Measurements from ENCODE around the gene ZEB2. TPM values are rescaled to one million over a fixed set of nuclear protein-coding genes. Genes with fewer than 3 reads are reported as not detected.

The ZEB2 gene
- total RNA-seq, 4 donors from 2014 or later = 168 to 344 (median 251) TPM

- no peak for ATAC-seq (ENCODE audit: low FRiP score)
- DNase-seq (ENCODE audit: low spot score) = no peak
- TF ChIP-seq, protein P1, sequence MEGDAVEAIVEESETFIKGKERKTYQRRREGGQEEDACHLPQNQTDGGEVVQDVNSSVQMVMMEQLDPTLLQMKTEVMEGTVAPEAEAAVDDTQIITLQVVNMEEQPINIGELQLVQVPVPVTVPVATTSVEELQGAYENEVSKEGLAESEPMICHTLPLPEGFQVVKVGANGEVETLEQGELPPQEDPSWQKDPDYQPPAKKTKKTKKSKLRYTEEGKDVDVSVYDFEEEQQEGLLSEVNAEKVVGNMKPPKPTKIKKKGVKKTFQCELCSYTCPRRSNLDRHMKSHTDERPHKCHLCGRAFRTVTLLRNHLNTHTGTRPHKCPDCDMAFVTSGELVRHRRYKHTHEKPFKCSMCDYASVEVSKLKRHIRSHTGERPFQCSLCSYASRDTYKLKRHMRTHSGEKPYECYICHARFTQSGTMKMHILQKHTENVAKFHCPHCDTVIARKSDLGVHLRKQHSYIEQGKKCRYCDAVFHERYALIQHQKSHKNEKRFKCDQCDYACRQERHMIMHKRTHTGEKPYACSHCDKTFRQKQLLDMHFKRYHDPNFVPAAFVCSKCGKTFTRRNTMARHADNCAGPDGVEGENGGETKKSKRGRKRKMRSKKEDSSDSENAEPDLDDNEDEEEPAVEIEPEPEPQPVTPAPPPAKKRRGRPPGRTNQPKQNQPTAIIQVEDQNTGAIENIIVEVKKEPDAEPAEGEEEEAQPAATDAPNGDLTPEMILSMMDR (IDR thresholded peaks at IDR 0.05) = no peak
Observed at GRCh38 chr2:144503242-144503641, 16.7 kb downstream of the ZEB2 start.

DNA sequence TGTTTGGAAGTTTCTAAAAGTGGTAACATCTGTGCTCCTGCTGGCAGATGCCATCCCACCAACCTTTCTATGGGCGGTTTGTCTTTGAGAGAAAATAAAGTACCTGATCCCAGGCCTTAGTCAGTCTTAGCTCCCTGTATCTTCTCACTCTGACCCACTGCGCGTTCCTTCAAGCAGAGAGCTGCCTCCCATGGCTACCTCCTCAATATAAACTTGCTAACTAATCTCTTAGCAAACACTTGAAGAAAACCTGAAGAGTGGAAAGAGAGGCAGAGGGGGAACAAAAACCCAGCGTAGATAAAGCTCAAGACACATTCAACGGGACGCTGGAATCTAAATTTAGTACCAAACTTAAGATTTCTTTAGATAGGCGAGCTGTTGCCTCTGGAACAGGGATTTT is 17.6 kb downstream of the ZEB2 start:
- no peak for DNase-seq (ENCODE audit: low spot score)
- ATAC-seq (ENCODE audit: low FRiP score) = no peak
- TF ChIP-seq, protein P1 (IDR thresholded peaks at IDR 0.05) = no peak

DNA sequence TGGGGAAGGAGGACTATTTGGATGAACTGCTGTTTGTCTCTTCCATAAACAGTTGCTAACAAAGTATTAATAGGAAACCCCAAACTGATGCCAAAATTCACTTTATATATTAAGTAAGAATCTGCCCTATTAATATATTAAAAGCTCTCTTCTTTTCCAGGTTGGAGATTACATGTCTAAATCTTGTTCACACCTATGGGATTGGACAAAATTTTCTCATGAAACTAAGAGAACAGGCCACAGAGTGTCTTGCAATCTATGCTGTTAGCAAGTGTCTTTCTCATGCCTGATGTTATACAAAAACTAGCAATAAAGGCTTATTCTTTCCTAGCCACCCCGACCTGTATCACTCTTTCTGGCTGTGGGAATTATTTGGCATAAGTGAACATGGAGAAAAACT is 18.3 kb downstream of the ZEB2 start:
- DNase-seq (ENCODE audit: low spot score) (no peak), ATAC-seq (ENCODE audit: low FRiP score) (no peak)
- TF ChIP-seq, protein P1 (IDR thresholded peaks at IDR 0.05) = no peak

GRCh38 chr2:144501118-144501517 is 18.8 kb downstream of the ZEB2 start:
- DNase-seq (ENCODE audit: low spot score) (no peak), ATAC-seq (ENCODE audit: low FRiP score) (no peak)
- TF ChIP-seq, protein P1 (IDR thresholded peaks at IDR 0.05) = no peak

DNA sequence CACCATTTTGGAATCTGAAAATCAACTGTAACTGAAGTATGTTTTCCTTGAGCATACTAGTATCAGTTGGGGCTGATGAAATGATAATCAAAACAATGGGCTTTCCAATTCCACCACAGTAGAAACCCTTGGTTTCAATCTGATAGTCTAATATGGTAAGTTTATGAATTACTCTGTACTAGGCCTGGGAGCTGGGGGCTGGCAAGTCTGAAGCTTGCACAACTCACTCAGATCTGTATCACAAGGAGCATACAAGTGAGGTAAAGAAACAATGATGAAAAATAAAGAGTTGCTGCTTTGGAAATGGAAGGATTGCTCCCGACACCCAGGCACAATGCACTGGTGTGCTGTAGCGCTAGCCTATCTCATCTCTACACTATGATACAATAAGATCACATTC is 19.4 kb downstream of the ZEB2 start:
- TF ChIP-seq, protein P1 (IDR thresholded peaks at IDR 0.05) = no peak
- ATAC-seq (ENCODE audit: low FRiP score) (no peak), DNase-seq (ENCODE audit: low spot score) (no peak)

DNA sequence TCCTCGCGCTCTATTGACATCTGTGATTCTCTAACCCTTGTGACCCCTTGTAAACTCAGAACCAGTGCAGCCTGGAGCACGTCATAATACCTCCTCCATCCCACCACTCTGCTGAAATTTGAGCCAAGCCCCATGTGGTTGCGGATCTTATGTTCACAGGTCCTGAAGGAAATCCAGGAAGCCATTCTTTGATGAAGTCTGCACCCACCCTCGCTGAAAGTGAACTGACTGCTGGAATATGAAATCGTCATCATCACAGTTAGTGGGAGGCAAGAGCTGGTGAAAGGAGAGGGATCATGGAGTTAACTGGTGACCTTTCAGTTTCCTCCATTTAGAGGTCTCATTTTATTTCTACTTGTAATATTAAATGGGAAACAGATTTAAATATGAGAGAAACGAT is 21.6 kb downstream of the ZEB2 start:
- ATAC-seq (ENCODE audit: low FRiP score) (no peak), DNase-seq (ENCODE audit: low spot score) (no peak)
- TF ChIP-seq, protein P1 (IDR thresholded peaks at IDR 0.05) = no peak

GRCh38 chr2:144496977-144497598 is 22.8 kb downstream of the ZEB2 start:
- ATAC-seq (ENCODE audit: low FRiP score) (no peak), DNase-seq (ENCODE audit: low spot score) (no peak)
- TF ChIP-seq, protein P1 (IDR thresholded peaks at IDR 0.05) = no peak

Data from omental fat pad (tissue), 4 donors.